Measurements from ENCODE around the gene RPUSD4.

RPUSD4 gene

DNA sequence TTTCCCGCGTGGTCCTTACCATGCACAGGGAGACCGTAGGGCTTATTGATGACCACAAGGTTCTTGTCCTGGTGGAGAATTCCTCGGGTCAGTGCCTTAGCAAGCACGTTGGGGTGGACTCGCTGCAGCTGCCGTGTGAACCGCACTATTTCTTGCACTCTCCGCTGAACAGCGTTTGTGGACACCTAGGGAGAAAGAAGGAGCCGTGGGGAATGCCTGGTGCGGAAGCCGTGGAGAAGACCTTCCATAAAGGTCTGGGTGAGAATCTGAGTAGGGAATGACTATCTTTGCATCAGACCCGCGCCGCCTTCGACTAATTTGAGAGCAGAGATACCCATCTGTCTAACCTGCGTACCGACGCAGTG lies 597 bp downstream of the RPUSD4 start:
- DNase-seq = no peak

DNA sequence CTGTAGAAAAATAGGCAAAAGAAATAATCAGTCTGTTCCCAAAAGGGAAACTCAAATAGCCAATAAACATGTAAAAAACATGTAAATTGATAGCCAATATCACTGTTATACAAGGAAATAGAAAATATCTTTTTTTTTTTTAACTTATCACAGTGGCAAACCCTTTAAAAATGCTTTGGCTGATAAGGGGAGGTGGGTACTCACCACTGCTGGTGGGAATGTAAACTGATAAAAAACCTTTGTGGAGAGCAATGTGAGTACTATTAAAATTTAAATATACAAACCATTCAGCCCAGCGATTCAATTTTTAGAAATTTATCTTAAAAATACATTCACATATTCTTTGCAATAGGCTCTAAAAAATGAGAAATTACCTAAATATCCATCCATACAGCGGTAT lies 3.6 kb downstream of the RPUSD4 start:
- DNase-seq = no peak

DNA sequence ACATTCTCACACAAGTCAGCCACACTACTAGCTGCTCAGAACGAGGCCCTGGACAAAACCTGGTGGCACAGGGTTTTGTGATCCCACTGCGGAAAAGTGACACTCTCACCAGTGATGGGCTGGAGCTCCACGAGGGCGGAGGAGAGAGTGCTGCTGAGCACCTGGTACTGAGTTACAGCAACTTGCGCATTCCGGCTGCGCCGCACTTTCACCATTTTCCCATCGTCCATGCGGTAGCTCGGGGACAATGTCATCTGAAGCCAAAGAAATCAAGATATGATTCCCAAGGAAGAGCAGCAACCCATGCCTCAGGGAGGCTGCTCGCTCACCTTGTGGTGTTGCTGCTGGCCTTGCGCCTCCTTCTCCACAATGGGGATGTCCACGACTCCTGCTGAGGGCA lies 6.1 kb downstream of the RPUSD4 start:
- no peak for DNase-seq

DNA sequence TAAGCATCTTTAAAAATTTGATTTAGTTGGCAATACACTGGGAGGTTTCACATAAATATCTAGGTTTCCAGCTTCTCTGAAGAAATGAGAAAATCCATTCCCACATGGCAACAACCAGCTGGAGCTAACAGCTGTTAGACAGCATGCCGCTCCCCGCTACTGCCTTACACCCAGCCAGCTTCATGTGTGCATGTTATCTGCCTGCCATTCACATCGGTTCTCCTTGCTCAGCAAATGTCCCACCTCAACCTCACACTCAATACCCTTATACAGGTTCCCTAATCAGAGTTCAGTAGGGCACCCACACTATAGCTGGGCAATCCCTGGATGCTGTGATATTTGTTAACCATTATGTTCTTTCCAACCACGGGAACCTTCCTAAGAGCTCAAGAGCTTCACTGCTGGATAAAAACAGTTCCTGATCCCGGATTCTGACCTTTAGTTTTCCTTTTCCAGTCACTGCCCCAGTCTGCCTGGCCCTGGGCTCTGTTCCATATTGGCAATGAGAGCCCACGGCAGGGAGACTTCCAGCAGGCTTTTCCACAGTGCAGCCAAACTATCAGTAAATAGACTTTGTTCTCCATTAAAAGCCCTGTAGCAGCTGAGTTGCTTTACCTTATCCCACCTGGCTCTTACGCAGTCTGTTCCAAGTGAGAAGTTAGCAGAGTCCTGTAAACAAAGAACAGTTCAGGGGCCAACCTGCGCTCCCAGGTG lies 8.6 kb downstream of the RPUSD4 start:
- DNase-seq = no peak

DNA sequence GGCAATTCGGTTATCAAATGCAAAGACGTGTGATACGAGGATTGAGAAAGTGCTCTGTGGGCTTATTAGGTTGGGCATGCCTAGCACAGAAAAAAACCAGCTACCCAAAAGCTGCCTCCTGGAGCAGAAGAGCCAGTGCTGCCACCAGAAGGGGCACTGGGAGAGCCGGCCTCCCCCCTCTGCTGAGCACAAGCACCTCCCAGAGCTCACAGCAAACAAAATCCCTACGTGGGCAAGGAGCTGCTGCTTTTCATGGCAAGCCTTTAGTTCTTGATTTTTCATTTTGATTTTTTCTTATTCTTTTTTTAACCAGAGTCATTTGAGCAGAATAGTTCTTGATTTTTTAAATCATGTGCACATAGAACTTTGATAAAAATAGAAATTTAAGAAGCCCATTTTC lies 12.8 kb downstream of the RPUSD4 start:
- DNase-seq = no peak

DNA sequence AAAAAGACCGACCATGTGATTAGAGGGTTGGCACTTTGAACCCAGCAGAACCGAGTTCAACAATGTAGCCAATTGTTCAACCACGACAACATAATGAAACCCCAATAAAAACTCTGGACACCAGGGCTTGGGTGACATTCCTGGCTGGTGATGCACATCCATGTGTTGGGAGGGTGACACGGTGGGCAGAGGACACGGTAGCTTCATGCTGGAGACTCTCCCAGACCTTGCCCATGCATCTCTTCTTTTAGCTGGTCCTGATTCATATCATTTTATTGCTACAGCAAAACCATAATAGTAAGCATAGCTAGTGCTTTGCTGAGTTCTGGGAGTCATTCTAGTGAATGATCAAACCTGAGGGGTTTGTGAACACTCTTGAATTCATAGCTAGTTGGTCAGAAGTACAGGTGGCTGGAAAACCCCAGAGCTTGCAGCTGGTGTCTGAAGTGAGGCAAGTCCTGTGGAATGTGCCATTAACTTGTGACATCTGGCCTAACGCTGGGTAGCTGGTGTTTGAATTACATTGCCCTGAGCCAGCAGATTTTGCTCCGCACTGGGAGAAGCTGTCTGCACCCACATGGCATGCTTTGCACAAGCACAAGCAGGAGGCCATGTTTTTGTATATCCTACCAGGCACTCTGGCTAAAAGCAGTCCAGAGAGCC lies 14.0 kb downstream of the RPUSD4 start:
- DNase-seq = no peak

DNA sequence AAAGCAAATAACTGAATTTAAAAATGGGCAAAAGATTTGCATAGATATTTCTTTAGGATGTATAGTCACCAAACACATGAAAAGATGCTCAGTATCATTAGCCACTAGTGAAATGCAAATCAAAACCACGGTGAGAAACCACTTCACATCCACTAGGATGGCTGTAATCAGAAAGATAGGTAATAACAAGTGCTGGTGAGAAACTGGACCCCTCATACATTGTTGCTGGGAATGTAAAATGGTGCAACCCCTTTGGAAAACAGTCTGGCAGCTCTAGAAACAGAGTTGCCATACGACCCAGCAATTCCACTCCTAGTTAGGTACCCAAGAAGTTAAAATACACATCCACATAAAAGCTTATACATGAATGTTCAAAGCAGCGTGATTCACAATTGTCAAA lies 16.3 kb downstream of the RPUSD4 start:
- no peak for DNase-seq

DNA sequence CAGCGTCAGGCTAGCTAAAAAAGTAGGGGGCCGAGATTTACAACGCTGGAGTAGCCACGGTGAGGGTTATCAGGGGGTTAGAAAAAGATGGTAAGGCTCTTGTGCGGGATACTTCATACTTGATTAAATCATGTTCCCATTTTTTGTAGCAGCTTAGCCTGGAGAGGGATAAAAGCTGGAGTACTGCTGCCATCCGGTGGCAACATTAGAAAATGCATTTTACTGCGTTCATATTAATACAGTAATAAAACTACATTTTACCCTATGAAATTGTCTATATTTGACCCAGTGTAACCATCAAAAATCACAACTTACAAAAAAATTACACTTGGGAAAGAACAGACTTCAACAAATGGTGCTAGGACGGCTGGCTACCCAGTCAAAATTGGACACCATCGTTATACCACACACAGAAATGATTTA lies 17.3 kb downstream of the RPUSD4 start:
- no peak for DNase-seq

DNA sequence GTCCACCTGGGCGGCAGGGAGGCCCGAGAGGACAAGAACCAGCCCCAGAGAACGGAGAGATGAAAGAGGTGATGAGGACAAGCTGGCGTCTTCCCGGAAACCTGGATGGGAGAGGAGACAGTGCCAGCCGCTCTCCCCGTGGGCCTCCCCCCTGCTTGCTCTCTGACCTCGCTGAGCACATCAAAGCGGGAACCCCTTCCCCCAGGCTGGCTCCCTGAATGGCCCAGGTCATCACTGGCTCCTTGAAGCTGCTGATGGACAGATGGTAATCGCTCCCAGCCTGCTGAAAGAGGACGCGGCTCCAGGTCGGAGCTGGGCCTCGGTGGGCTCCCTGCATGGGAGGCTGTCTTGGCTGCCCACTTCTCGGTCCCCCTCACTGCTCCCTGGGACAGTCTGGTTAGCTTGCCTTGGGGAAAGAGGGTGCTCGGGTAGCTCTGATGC lies 18.4 kb downstream of the RPUSD4 start:
- no peak for DNase-seq

DNA sequence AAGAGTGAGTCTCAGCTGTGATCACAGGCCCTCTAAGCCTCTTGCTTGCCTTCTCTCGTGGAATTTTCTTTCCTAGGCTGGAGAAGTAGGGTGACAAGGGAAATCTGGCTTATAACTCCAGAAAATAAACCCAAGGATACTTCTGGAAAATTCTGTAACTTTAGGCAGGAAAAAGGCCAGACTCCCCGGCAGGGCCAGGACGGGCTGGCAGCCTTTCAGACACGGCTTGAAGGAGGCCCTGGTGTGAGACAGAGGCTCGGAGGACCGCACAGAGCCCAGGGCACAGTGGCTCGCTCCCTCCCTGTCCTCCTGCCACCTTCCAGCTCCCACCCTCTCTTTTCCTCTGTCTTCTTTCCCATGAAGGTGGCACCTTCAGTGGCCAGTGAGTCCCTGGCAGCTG lies 19.1 kb downstream of the RPUSD4 start:
- no peak for DNase-seq

DNA sequence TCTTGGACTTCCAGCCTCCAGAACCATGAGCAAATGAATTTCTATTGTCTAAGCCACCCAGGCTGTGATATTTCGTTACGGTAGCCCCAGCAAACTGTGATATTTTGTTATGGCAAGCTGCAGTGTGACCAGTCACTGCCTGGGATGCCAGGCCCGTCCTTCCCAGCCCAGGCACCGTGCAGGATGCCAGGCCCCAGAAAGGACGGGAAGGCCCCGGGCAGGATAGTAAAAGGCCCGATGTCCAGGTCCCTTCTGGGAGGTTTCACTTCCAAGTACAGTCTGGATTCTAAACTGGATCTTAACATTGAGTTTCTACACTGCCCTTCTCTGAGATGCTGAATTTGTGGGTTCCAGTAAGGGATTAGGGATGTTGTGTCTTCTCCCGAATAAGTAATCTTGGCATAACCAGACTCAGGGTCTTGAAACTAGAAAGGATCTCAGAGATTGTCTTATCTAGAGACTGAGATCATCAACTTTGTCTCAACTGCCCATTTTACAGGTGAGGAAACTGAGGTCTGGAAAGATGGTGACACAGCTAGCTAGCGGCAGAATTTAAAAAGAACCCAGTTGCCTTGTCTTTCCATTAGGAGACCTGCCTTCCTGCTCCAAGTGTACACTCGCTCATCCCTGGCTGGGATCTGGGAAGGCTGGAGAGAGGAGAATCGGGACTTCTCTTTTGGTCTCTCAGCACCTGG lies 19.9 kb downstream of the RPUSD4 start:
- DNase-seq = no peak

DNA sequence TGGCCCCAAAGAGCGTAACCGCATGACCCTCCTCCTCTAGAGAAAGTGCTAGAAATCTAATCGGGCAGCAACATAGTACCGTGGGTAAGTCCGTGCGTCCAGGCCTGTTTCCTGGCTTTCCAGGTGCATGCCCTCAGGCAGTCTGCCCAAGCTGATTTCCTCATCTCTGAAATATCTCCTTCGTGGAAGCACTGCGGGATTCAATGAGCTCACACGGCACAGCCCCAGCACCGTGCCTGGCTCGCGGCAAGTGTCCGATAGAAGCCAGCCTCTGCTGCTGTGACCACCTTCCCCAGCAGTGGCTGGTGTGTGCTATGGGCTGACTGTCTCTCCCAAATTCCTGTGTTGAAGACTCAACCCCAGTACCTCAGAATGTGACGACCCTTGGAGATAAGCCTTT lies 20.7 kb downstream of the RPUSD4 start:
- no peak for DNase-seq

DNA sequence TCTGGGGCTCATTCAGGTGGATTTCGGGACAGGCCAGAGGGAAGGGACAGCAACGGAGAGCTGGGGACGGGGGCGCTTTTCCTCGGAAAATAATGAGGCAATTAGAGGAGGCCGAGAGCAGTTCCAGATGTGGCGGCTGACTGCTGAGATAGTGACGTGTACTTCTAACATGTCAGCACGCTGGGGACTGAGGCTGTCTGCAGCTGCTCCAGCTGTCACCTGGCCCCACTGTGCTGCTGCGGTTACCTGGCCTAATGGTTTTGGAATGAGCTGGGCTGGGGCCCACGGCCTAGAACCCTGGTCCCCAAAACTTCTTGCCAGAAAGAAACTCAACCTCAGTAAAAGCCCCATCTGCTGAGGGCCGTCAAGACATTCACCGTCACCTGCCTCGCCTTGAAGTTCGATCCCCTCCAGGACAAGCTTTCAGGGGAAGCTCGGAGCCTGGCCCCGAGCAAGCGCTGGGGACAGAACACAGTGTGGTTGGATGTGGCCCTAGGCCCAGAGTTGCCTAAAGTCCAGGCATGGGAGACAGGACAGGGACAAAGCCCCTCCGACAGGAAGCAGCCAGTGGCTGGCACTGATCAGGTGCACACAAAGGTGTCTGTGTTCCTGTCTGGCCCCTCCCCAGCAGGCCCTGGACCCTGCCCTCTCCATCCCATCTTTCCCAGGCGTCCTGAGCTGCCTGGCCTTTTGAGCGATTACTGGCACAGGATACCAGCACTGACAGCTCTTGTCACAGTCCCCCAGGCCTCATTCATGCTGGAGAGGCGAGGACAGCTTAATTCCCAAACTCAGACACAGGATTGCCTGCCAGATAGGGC lies 22.1 kb downstream of the RPUSD4 start:
- DNase-seq = no peak

DNA sequence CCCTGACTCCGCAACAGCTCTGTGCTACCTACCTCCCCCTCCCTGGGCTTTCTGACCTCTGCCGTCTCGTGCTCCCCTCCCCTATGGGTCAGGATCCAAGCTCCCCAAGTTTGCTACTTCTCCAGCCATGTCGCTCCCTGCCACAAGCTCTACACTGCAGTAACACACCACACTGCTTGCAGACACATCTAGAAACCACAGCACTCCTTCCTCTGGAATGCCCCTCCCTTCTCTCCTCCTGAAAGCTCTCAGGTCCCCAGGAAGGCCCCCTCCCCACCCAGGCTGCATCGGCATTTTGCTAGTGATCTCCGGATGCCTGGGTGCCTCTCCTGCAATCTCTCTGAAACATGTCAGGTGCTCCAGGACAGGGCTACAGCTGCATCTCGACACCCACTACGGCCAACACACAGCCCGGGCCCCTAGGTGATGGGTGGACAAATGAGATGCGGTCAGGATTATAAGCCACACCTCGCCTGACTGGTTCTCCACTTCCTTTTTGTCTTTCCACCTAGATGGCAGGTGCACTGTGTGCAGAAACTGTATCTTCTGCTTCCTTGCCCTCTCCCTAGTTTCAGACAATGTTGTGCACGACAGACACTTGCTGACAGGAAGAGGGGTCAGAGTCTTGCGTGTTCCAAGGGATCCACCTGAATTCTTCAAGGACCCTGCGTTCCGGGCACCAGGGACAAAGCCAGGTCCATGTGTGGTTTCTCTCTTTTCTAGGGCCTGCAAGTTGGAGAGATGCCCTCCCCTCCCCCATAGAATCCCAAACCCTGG lies 22.9 kb downstream of the RPUSD4 start:
- DNase-seq = no peak

DNA sequence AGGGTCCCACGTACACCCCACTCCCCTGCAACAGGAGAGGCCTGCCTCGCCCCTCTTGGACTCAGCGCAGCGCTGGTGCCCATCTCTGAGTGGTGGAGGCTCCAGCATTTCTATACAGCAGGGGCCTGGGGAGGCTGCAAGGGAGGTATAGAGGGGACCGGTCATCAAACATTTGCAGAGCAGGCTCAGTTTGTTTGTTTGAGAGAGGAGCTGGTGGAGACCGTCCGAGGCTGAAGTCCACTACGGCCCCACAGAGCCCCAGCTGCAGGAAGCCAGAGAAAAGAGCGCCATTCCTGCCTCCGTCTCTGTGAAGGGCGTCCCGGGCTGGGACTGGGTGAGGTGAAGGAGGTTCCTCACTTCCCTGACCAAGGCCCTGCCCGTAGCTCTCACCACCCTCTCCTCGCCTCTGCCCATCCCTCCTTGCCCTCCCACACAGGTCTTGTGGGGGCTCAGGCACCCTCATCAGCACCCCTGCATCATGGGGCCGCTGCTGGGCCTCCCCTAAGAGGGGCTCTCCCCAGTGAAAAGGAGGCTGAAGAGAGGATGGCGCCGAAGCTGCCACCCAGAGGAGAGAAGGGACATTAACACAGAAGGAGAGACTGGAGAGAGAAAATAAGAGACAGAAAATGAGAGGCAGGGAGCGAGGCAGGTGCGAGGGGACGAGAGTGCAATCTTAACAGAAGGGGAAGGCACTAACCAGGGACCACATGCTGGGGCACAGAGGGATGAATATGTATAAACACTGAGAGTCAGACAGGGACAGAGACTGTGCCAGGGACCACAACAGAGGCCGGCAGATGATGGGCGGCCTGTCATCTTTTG lies 24.5 kb downstream of the RPUSD4 start:
- DNase-seq = no peak

DNA sequence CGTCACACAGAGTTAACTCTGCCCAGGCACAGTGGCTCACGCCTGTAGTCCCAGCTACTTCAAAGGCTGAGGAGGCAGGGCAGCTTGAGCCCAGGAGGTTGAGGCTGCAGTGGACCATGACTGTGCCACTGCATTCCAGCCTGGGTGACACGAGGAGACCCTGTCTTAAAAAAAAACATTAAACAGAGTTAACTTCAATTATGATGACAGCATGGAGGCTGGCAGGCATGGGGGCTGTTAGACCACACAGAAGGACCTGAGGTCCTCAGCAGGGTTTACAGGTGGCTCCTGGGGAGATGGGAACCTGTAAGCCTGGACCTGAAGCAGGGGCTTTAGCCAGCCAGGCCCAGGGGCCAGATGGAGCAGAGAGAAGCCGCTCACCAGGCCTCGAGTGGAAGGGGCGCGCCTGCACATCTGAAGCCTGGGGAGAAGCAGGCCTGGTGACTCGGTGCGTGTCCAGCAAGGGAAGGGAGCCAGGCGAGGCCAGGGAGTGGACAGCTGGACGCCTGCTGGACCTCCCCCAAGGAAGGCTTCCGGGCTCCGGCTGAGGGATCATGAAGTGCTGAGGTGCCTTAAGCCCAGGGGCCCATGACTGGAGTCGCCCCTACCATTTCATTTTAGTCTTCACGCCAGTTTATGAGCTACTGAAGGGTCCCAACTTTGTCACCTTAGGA lies 25.3 kb downstream of the RPUSD4 start:
- DNase-seq = no peak

DNA sequence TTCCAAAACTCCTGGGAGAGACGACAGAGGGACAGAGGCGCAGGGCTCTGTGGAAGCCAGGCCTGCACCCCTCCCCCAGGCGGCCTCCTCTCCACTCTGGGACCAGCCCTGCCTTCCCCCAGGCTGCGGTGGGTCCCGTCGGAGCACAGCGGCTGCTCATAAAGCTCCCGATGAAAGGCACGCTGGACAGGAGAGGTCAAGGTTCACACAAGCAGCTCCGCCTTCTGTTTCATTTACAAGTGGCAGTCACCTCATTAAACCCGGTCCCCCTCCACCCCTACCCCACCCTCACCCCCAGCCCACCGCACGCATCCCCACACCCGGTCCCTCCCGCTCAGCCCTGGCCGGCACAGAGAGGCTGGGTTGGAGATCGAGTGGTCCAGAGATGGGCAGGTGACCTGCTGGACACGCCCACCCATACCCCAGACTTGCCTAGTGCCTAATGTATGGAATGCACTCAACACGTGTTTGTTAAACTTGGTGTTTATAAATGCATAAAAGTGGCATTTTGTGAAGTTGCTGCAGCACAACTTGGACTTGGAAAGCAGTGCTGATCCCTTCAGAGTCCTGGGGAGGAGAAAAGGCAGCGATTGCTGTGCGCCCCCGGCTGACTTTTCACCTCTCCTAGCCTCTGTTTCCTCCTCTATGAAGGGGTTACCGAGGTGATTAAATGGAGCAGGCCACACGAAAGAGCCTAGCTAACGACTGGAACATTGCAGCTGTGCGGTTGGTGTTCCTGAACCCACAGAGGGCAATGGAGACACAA lies 26.0 kb downstream of the RPUSD4 start:
- DNase-seq = no peak

DNA sequence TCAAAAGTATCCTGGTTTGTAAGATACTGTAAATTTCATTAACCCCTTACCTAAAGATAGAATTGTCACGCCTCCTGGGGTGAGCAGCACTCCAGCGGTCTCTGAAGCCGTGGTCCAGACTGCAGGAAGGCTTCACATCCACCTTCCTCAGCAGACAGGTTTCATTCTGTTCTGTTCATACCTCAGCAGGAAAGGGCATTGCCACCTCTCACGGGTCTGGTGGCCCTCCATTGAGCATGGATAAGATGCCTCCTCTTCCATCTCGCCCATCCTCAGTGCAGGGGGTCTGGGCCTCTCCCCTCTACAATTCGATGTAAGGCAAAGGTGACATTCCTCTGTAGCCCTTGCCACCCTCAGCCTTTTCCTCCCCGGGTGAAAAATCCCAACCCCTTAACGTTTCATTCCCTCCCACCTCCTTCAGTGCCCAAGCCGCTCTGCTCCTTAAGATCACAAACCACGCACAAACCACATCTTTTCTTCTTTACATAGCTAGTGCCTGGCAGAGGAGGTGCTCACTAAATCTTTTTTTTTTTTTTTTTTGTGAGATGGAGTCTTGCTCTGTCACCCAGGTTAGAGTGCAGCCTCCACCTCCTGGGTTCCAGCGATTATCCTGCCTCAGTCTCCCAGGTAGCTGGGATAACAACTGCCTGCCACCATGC lies 28.5 kb downstream of the RPUSD4 start:
- DNase-seq = no peak

DNA sequence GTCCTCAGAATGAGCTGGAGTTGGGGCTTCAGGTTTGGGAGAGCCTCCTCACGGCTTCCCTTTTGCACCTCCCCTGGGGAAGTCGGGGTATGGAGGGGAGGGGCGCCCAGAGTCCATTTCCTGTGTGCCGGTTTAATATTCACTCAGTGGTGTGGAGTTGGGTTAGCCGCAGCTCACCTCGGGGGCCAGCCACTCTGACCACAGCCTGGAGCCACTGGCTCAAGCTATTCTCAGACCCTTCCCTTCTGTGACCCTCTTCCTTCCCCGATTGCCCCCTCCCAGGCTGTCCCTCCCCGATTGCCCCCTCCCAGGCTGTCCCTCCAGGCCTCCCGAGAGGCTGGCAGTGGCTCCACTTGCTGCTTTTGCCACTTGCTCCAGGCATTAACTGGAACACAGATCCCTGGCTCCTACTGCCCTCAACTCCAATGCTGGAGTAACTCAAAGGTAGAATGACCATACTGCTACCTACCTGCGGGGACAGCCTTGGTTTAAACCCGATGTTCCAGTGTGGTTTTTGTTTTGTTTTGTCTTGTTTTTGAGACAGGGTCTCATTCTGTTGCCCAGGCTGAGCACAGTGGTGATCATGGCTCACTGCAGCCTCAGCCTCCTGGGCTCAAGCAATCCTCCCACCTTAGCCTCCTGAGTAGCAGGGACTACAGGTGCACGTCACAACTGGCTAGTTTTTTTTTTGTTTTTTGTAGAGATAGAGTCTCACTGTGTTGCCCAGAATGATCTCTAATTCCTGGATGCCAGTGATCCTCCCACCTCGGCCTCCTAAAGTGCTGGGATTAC lies 29.3 kb downstream of the RPUSD4 start:
- DNase-seq = no peak

Measured in NCI-H226 (cell line).